GM12878 (cell line): ENCODE measurements around the gene FRAS1. TPM values are rescaled to one million over a fixed set of nuclear protein-coding genes. Genes with fewer than 3 reads are reported as not detected.

Experiments used
- ATF7 ChIP-seq: fragments of 450-650 bp; IDR thresholded peaks from 2 replicates; pipeline ENCODE4 v1.6.1; 2016; ENCODE audit warnings: low read depth, mild to moderate bottlenecking
- BHLHE40 ChIP-seq, 2 experiments: fragments of 450-650 bp in 1 of 2; IDR thresholded peaks; 2 replicates each; pipeline ENCODE4 v1.6.1; 2011 to 2017; ENCODE audit warnings: low read depth in 2 of 2, borderline replicate concordance in 1 of 2, improper control_type of control experiment in 1 of 2, low read length in 1 of 2, mild to moderate bottlenecking in 1 of 2
- BRCA1 ChIP-seq: IDR thresholded peaks from 2 replicates; pipeline ENCODE4 v1.6.1; 2011; ENCODE audit warnings: low read depth, low read length, improper control_type of control experiment
- DPF2 ChIP-seq: fragments of 450-650 bp; IDR thresholded peaks from 2 replicates; pipeline ENCODE4 v1.6.1; 2017; ENCODE audit warnings: mild to moderate bottlenecking
- EZH2 ChIP-seq: IDR thresholded peaks from 2 replicates; pipeline ENCODE4 v1.6.1; 2012; ENCODE audit warnings: low read depth, mild to moderate bottlenecking, control low read depth, inconsistent platforms, low read length, borderline replicate concordance; ENCODE audit not compliant: control insufficient read depth
- GABPA ChIP-seq: IDR thresholded peaks from 2 replicates; pipeline ENCODE4 v1.6.1; 2014; ENCODE audit warnings: antibody characterized with exemption, low read depth, mild to moderate bottlenecking, inconsistent platforms
- HDGF ChIP-seq: fragments of 450-650 bp; IDR thresholded peaks from 2 replicates; pipeline ENCODE4 v1.6.1; 2016; ENCODE audit warnings: antibody characterized with exemption
- MTA2 ChIP-seq: fragments of 450-650 bp; IDR thresholded peaks from 2 replicates; pipeline ENCODE4 v1.6.1; 2016; ENCODE audit warnings: low read depth, mild to moderate bottlenecking, moderate library complexity
- MXI1 ChIP-seq: fragments of 150-350 bp; IDR thresholded peaks from 2 replicates; pipeline ENCODE4 v1.6.1; 2011; ENCODE audit warnings: low read depth, mild to moderate bottlenecking, inconsistent platforms, low read length, improper control_type of control experiment
- RAD21 ChIP-seq: IDR thresholded peaks from 2 replicates; pipeline ENCODE4 v1.6.1; 2011; ENCODE audit warnings: mild to moderate bottlenecking, low read depth, low read length, moderate library complexity; ENCODE audit not compliant: insufficient read depth
- RUNX3 ChIP-seq: IDR thresholded peaks from 2 replicates; pipeline ENCODE4 v1.6.1; 2012; ENCODE audit warnings: low read length, inconsistent platforms
- SIN3A ChIP-seq: IDR thresholded peaks from 2 replicates; pipeline ENCODE4 v1.6.1; 2012; ENCODE audit warnings: low read depth, low read length, improper control_type of control experiment
- SMAD1 ChIP-seq: fragments of 450-650 bp; IDR thresholded peaks from 2 replicates; pipeline ENCODE4 v1.6.1; 2018; ENCODE audit warnings: mild to moderate bottlenecking, low read depth; ENCODE audit not compliant: partially characterized antibody
- SMARCA5 ChIP-seq: fragments of 450-650 bp; IDR thresholded peaks from 2 replicates; pipeline ENCODE4 v1.6.1; 2017; ENCODE audit warnings: mild to moderate bottlenecking
- SPI1 ChIP-seq: IDR thresholded peaks from 2 replicates; pipeline ENCODE4 v1.6.1; 2011; ENCODE audit warnings: low read depth, mild to moderate bottlenecking, low read length, moderate library complexity, borderline replicate concordance; ENCODE audit not compliant: insufficient read depth
- TBL1XR1 ChIP-seq: IDR thresholded peaks from 2 replicates; pipeline ENCODE4 v1.6.1; 2012; ENCODE audit warnings: low read depth, low read length, improper control_type of control experiment
- USF1 ChIP-seq: IDR thresholded peaks from 2 replicates; pipeline ENCODE4 v1.6.1; 2011; ENCODE audit warnings: borderline replicate concordance, low read depth, mild to moderate bottlenecking, moderate library complexity, mixed read lengths, low read length; ENCODE audit not compliant: insufficient read depth; ENCODE audit errors: extremely low read length
- polyA plus RNA-seq, 11 experiments: library from polyadenylated mRNA; depleted of rRNA in 4 of 11; unstranded in 6 of 11; stranded (reverse) in 5 of 11; fragments of >200 nt; fragmentation: Nextera tagmentation in 4 of 11; fragmentation: Illumina TruSeq in 1 of 11; extraction: Ambion mirVana in 4 of 11; extraction: Trizol in 1 of 11; gene quantifications; 1 replicate in 1 of 11; 2 replicates in 10 of 11; pipeline versions ENCODE4 v1.2.1 to v1.2.3, GENCODE V29; 2011 to 2016; ENCODE audit warnings: inconsistent platforms in 2 of 11, missing spikeins in 2 of 11, low read depth in 1 of 11
- total RNA-seq, 4 experiments: library from RNA; depleted of rRNA in 3 of 4; stranded (reverse); fragments of >200 nt in 3 of 4; fragmentation: Illumina TruSeq in 1 of 4; extraction: Trizol in 1 of 4; gene quantifications; 2 replicates each; pipeline versions ENCODE4 v1.2.1 to v1.2.3, GENCODE V29; 2013 to 2021

Gene FRAS1
- total and polyA plus RNA-seq, 10 of the 15 experiments (the other 5 are each of a cell fraction or from before 2014, with no cell fraction given) = 0.08 to 11.7 (median 0.20) TPM

DNA sequence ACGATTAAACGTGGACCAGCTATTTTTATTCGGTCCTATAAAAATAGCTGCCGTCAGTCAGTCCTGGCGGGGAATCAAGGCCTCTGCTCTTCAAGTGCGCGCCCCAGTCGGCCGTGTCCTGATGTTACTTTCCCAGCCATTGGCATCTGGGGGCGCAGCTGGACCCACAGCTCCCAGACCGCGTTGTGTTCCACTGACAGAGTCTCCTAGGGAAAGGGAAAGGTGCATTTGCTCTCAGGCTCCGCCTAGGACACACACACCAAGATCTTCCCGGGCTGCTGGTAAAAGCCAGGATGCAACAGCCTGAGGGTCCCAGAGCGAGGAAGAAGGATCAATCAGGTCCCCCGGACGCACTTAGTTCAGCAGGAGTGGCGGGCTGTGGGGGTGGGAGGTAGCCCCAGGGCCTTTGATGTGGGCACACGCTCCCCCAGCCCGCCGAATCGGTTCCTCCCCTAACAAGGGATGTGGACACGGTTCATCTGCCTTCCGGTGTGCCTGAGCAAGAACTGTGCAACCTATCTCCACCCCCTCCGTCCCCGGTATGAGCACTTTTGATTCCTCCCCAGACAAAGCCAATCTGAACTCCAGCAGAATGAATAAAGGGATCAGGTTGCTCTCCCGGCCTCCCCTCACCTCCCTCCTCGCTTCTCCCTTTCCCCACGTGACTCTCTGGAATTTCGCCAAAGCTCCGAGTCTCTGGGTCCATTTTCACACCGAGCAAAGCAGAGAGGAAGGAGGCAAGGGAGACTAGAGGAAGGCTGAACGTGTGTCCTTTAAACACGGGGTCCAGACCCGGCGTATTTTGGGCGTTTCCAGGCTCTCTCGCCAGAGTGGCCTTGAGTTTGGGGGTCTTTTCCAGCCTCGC lies 626 bp upstream of the FRAS1 start (continued):
- TF ChIP-seq TBL1XR1 (0 out of 2 replicates have a peak, but pooled peaks have one; percentile 10), BRCA1 (no peak), DPF2 (peak; percentile 67), MTA2 (0 out of 2 replicates have a peak, but pooled peaks have one; percentile 25), RAD21 (no peak), HDGF (no peak), GABPA (peak; percentile 61), SMARCA5 (peak; percentile 36), SIN3A (no peak), EZH2 (0 out of 2 replicates have a peak, but pooled peaks have one; percentile 12), SMAD1 (no peak), MXI1 (no peak), SPI1 (peak; percentile 37; the same call in 1 of the 2 replicates), RUNX3 (peak; percentile 72), BHLHE40 (IDR thresholded peaks at IDR 0.05; ENCODE audit: borderline replicate concordance in 1 of 2, low read depth in 2 of 2, low read length in 1 of 2) (peak; percentile 48 to 73; a peak in 3 of 4 replicates), ATF7 (0 out of 2 replicates have a peak, but pooled peaks have one; percentile 10), USF1 (peak; percentile 13)
